K562 (cell line): ENCODE measurements around the gene ADARB2. TPM values are rescaled to one million over a fixed set of nuclear protein-coding genes. Genes with fewer than 3 reads are reported as not detected.

Source experiments
- ATAC-seq: fragments of 200-7000 bp; cut with Tn5 transposase; 3 replicates; pipeline ENCODE4 v1.9.1; 2020; ENCODE audit warnings: moderate library complexity
- BruUV-seq: library from RNA; stranded (reverse); fragments of 400-500 nt; replicated peaks from 2 replicates; lab custom pipeline; 2021; lab: Mats Ljungman, UMichigan
- CTCF ChIA-PET: fragments of 300-600 bp; formaldehyde crosslinking; extraction: SDS; loops from one replicate; lab custom pipeline; 2021; ENCODE audit warnings: low intra/inter-chr PET ratio; lab: Yijun Ruan, JAX
- POLR2A ChIA-PET: fragments of 300-600, 350-650 bp; sonication (Branson Sonifier 250); formaldehyde crosslinking; extraction: SDS; loops from one replicate; lab custom pipeline; 2021; ENCODE audit warnings: antibody characterized with exemption, inconsistent platforms; lab: Yijun Ruan, JAX
- DNase-seq, 4 experiments: peaks; one replicate each; pipeline versions ENCODE4 v3.0.0 to v3.0.0-alpha.2; 2011 to 2018; ENCODE audit warnings: low spot score in 3 of 4, mixed read lengths in 3 of 4; ENCODE audit errors: extremely low read depth in 1 of 4
- FAIRE-seq: peaks from 2 replicates; lab custom pipeline; 2011; peaks lifted over from hg19 to GRCh38; lab: Jason Lieb, UNC
- H2AFZ ChIP-seq: 2 replicates; pipeline ENCODE4 v1.6.0; 2011; ENCODE audit warnings: low read depth, low read length, control low read depth, inconsistent platforms
- H3K27ac ChIP-seq: fragments of 200-600 bp; 3 replicates; pipeline ENCODE4 v1.8.0; 2011; ENCODE audit warnings: low read depth, mild to moderate bottlenecking, control low read depth, inconsistent platforms, low read length, moderate library complexity, mixed read lengths; ENCODE audit errors: extremely low read depth
- H3K27me3 ChIP-seq, 2 experiments: fragments of 300-600 bp in 1 of 2; 2 replicates in 1 of 2; 3 replicates in 1 of 2; pipeline versions ENCODE4 v1.6.0 to v1.8.0; 2011; ENCODE audit warnings: inconsistent platforms in 2 of 2, low read length in 2 of 2, mild to moderate bottlenecking in 1 of 2, mixed read lengths in 1 of 2, moderate library complexity in 1 of 2; ENCODE audit not compliant: control insufficient read depth in 2 of 2, insufficient read depth in 2 of 2
- H3K36me3 ChIP-seq: fragments of 300-600 bp; 3 replicates; pipeline ENCODE4 v1.8.0; 2011; ENCODE audit warnings: mild to moderate bottlenecking, low read length, inconsistent platforms; ENCODE audit not compliant: control insufficient read depth, insufficient read depth
- H3K4me1 ChIP-seq, 2 experiments: fragments of 200-600 bp in 1 of 2; replicated peaks in 1 of 2; 2 replicates in 1 of 2; 3 replicates in 1 of 2; pipeline versions ENCODE4 v1.5.1 to v1.8.0; 2011; ENCODE audit warnings: inconsistent platforms in 2 of 2, low read length in 2 of 2, mild to moderate bottlenecking in 1 of 2, mixed read lengths in 1 of 2, moderate library complexity in 1 of 2; ENCODE audit not compliant: control insufficient read depth in 2 of 2, insufficient read depth in 2 of 2
- H3K4me2 ChIP-seq: 2 replicates; pipeline ENCODE4 v1.6.1; 2011; ENCODE audit warnings: low read length, control low read depth, inconsistent platforms, mixed read lengths; ENCODE audit not compliant: insufficient read depth
- H3K4me3 ChIP-seq: fragments of 200-600 bp; sonication (generic), shearing (Covaris generic); 2 replicates; pipeline ENCODE4 v1.5.1; 2016; ENCODE audit warnings: control low read depth, inconsistent platforms
- H3K79me2 ChIP-seq: fragments of 200-600 bp; 3 replicates; pipeline ENCODE4 v1.8.0; 2011; ENCODE audit warnings: low read length, inconsistent platforms; ENCODE audit not compliant: control insufficient read depth, insufficient read depth
- H3K9ac ChIP-seq, 2 experiments: 2 replicates each; pipeline versions ENCODE4 v1.6.0 to v1.6.1; 2011; ENCODE audit warnings: low read depth in 2 of 2, low read length in 2 of 2, control low read depth in 1 of 2, inconsistent platforms in 1 of 2, mild to moderate bottlenecking in 1 of 2, mixed read lengths in 1 of 2; ENCODE audit not compliant: insufficient read depth in 1 of 2
- H3K9me1 ChIP-seq: one replicate; pipeline ENCODE4 v1.6.0; 2011; ENCODE audit warnings: inconsistent platforms, mild to moderate bottlenecking, low read length, moderate library complexity; ENCODE audit not compliant: control insufficient read depth, insufficient read depth
- H3K9me3 ChIP-seq: replicated peaks from 2 replicates; pipeline ENCODE4 v1.5.1; 2011; ENCODE audit warnings: low read depth, low read length, inconsistent platforms; ENCODE audit not compliant: control insufficient read depth, insufficient read depth
- H4K20me1 ChIP-seq: replicated peaks from 2 replicates; pipeline ENCODE4 v1.6.1; 2011; ENCODE audit warnings: low read length, inconsistent platforms, mixed read lengths; ENCODE audit not compliant: control insufficient read depth, insufficient read depth
- AFF1 ChIP-seq, 2 experiments: fragments of 450-650 bp; IDR thresholded peaks; 2 replicates each; pipeline ENCODE4 v1.6.1; 2018; ENCODE audit warnings: mild to moderate bottlenecking in 2 of 2, low read depth in 1 of 2; ENCODE audit not compliant: partially characterized antibody in 2 of 2
- BCOR ChIP-seq: fragments of 450-650 bp; IDR thresholded peaks from 2 replicates; pipeline ENCODE4 v1.6.1; 2016
- ETS1 ChIP-seq: conservative IDR thresholded peaks from 2 replicates; pipeline ENCODE4 v1.6.1; 2011; ENCODE audit warnings: low read depth, mild to moderate bottlenecking, low read length; ENCODE audit not compliant: control insufficient read depth
- HNRNPK ChIP-seq: fragments of 200-400 bp; formaldehyde crosslinking; IDR thresholded peaks from one replicate; pipeline ENCODE4 v1.6.1; 2018; ENCODE audit warnings: mild to moderate bottlenecking, low read depth, low read length; ENCODE audit not compliant: poor library complexity, severe bottlenecking
- IRF2 ChIP-seq: sonication (generic); formaldehyde crosslinking; IDR thresholded peaks from 2 replicates; pipeline ENCODE4 v1.8.1; 2022; ENCODE audit warnings: mild to moderate bottlenecking, missing genetic modification reagents
- NFRKB ChIP-seq: fragments of 450-650 bp; IDR thresholded peaks from 2 replicates; pipeline ENCODE4 v1.6.1; 2016; ENCODE audit warnings: low read depth
- PHF21A ChIP-seq: fragments of 450-650 bp; IDR thresholded peaks from 2 replicates; pipeline ENCODE4 v1.6.1; 2017; ENCODE audit warnings: low read depth, borderline replicate concordance
- ZBTB8A ChIP-seq: fragments of 450-650 bp; IDR thresholded peaks from 2 replicates; pipeline ENCODE4 v1.6.1; 2018; ENCODE audit warnings: mild to moderate bottlenecking, moderate library complexity; ENCODE audit not compliant: partially characterized antibody
- ZC3H4 ChIP-seq: sonication (generic); formaldehyde crosslinking; IDR thresholded peaks from 2 replicates; pipeline ENCODE4 v1.9.0; 2021; ENCODE audit warnings: missing genetic modification reagents, borderline replicate concordance
- ZFP1 ChIP-seq: fragments of 450-650 bp; formaldehyde crosslinking; IDR thresholded peaks from 2 replicates; pipeline ENCODE4 v1.4.0; 2020; ENCODE audit warnings: mild to moderate bottlenecking, mixed read lengths
- ZNF3 ChIP-seq: fragments of 250-450 bp; sonication (Bioruptor Pico); IDR thresholded peaks from 2 replicates; pipeline ENCODE4 v1.5.0; 2021; ENCODE audit warnings: mild to moderate bottlenecking, moderate library complexity
- ZNF584 ChIP-seq: fragments of 200-800 bp; sonication (Bioruptor generic); IDR thresholded peaks from 2 replicates; pipeline ENCODE4 v1.6.1; 2016; ENCODE audit warnings: low read depth, mild to moderate bottlenecking, missing genetic modification characterization, missing compliant biosample characterization
- WGBS: fragments of 100-300 bp; shearing (Covaris generic); methylation state at CpG from one replicate; pipeline ENCODE4 v1.1.6; 2016; ENCODE audit warnings: low coverage, mixed read lengths; ENCODE audit not compliant: insufficient coverage; ENCODE audit errors: missing lambda C conversion rate; 5-methylcytosine and 5-hydroxymethylcytosine counted together
- in situ Hi-C: fragments of 300-500 bp; cut with MboI; formaldehyde crosslinking; loops from 4 replicates; pipeline ENCODE4 v1.15.0; 2018; ENCODE audit warnings: inconsistent platforms, mixed read lengths
- intact Hi-C: fragments of 100-400 bp; cut with micrococcal nuclease; formaldehyde crosslinking; loops from 2 replicates; pipeline ENCODE4 v1.14.2; 2022
- polyA plus RNA-seq, 8 experiments: library from polyadenylated mRNA; depleted of rRNA in 4 of 8; stranded (reverse) in 5 of 8; unstranded in 3 of 8; fragments of >200 nt; fragmentation: Nextera tagmentation in 2 of 8; fragmentation: Illumina TruSeq in 1 of 8; extraction: Ambion mirVana in 2 of 8; extraction: Trizol in 1 of 8; gene quantifications; 2 replicates each; pipeline versions ENCODE4 v1.2.1 to v1.2.3, GENCODE V29; 2011 to 2014; ENCODE audit warnings: inconsistent platforms in 1 of 8, missing spikeins in 1 of 8
- total RNA-seq, 7 experiments: library from RNA; depleted of rRNA in 6 of 7; stranded (reverse); fragments of >200 nt in 6 of 7; fragmentation: Illumina TruSeq in 2 of 7; extraction: Trizol in 2 of 7; gene quantifications; 2 replicates each; pipeline versions ENCODE4 v1.2.1 to v1.2.3, GENCODE V29; 2011 to 2021; ENCODE audit warnings: low replicate concordance in 1 of 7

The ADARB2 gene
- total and polyA plus RNA-seq, 9 of the 15 experiments (the other 6 are each of a cell fraction or from before 2014, with no cell fraction given), result not detected

- Histone ChIP-seq H3K27ac (no peak overlapping the region), H3K27me3 (peaks cover 3 to 23% of the 10 kb centered on the region in 2 experiments; a peak in 3 of 5 replicates)
- TF ChIP-seq ZFP1 (CRISPR knock-in tag) (no peak), ZNF584 (CRISPR knock-in tag) (no peak), ZNF3 (no peak), IRF2 (no peak), NFRKB (no peak), ZBTB8A (no peak), AFF1 (IDR thresholded peaks at IDR 0.05; ENCODE audit: low read depth in 1 of 2, partially characterized antibody in 2 of 2) (no peak), HNRNPK (no peak), BCOR (no peak), PHF21A (no peak), ZC3H4 (no peak), ETS1 (no peak)
- TF ChIP-seq, all 486 proteins: peak for 0
- WGBS, result 4% methylated on average over 5 of the region's 5 CpGs
- H4K20me1 ChIP-seq, result no peaks in the 10 kb centered on the region
- intact Hi-C loops (no loop called here), in situ Hi-C loops (no loop called here)
- H3K9me3 ChIP-seq, result no peaks in the 10 kb centered on the region
- no peak overlapping the region for H2AFZ ChIP-seq
- H3K4me3 ChIP-seq, result no peak overlapping the region
- H3K9ac ChIP-seq, result no peak overlapping the region
- ChIA-PET POLR2A (interaction anchor here (0.6 kb wide), 1 partner anchor 967 kb away, joined by 3 read pairs; no protein-coding TSS in a partner anchor), CTCF (no interaction called here)
- no peaks in the 10 kb centered on the region; a peak in 1 of 5 replicates for H3K4me1 ChIP-seq
- DNase-seq (no peak), FAIRE-seq (no peak), ATAC-seq (no peak)
- no peak overlapping the region for H3K4me2 ChIP-seq
- H3K9me1 ChIP-seq, result no peaks in the 10 kb centered on the region
- no peaks in the 10 kb centered on the region for H3K79me2 ChIP-seq
- H3K36me3 ChIP-seq, result no peaks in the 10 kb centered on the region
- no TSS peak for BruUV-seq
These were observed 45.5 kb upstream of the ADARB2 start for GRCh38 chr10:1782841-1783240.
